HG03097 (cell line): ENCODE measurements around the gene UTP18.
"Not testable (repeated sequence)": the region's sequence is repeated elsewhere in the genome, so short reads cannot be mapped to it uniquely, and the experiment has no call there.

ENCODE experiments used
- ATAC-seq: cut with Tn5 transposase; IDR thresholded peaks from one replicate; pipeline ENCODE4 v1.9.1; 2021; ENCODE audit not compliant: unreplicated experiment, low FRiP score

UTP18 gene

GRCh38 chr17:51260237-51261023 is at the start of gene UTP18:
Gene UTP18, plus strand, starts transcription at chr17:51260546. Its CDS starts 39 bp downstream, at chr17:51260585.
- peak; percentile 64 for ATAC-seq

GRCh38 chr17:51214920-51215319 is 45.4 kb upstream of the UTP18 start:
- no peak for ATAC-seq

- ATAC-seq: no peak
These were observed 42.4 kb upstream of the UTP18 start for GRCh38 chr17:51217946-51218345.

- no peak for ATAC-seq
These were observed 39.0 kb upstream of the UTP18 start for GRCh38 chr17:51221322-51221721.

- ATAC-seq: no peak
These were observed 35.7 kb upstream of the UTP18 start for GRCh38 chr17:51224402-51225262.

GRCh38 chr17:51225523-51225922 is 34.8 kb upstream of the UTP18 start:
- ATAC-seq: not testable (repeated sequence)

- ATAC-seq: no peak
These were observed 32.2 kb upstream of the UTP18 start for GRCh38 chr17:51228161-51228560.

- ATAC-seq: no peak
These were observed 30.5 kb upstream of the UTP18 start for GRCh38 chr17:51229889-51230288.

GRCh38 chr17:51230306-51230705 is 30.0 kb upstream of the UTP18 start:
- no peak for ATAC-seq

GRCh38 chr17:51231999-51232398 is 28.3 kb upstream of the UTP18 start:
- no peak for ATAC-seq

GRCh38 chr17:51234162-51234561 is 26.2 kb upstream of the UTP18 start:
- no peak for ATAC-seq

GRCh38 chr17:51238255-51238887 is 22.0 kb upstream of the UTP18 start:
- ATAC-seq: no peak

- no peak for ATAC-seq
These were observed 20.1 kb upstream of the UTP18 start for GRCh38 chr17:51240275-51240674.

- ATAC-seq: no peak
These were observed 16.3 kb upstream of the UTP18 start for GRCh38 chr17:51244041-51244440.

- no peak for ATAC-seq
These were observed 14.8 kb upstream of the UTP18 start for GRCh38 chr17:51245535-51245934.

- ATAC-seq: no peak
These were observed 10.0 kb upstream of the UTP18 start for GRCh38 chr17:51250314-51250840.

GRCh38 chr17:51251010-51251409 is 9.3 kb upstream of the UTP18 start:
- no peak for ATAC-seq

GRCh38 chr17:51255673-51256072 is 4.7 kb upstream of the UTP18 start:
- ATAC-seq: no peak

- ATAC-seq: no peak
These were observed 4.2 kb upstream of the UTP18 start for GRCh38 chr17:51256101-51256500.

GRCh38 chr17:51257150-51258081 is 2.9 kb upstream of the UTP18 start:
- no peak for ATAC-seq
